Trophoblast cell (in vitro differentiated cells and primary cell): ENCODE data around the gene MSANTD1.

Experiments
- DNase-seq, 2 donors: peaks; one replicate each; pipeline ENCODE4 v3.0.0-alpha.2; 2016
- H2AFZ ChIP-seq: 2 replicates; pipeline ENCODE4 v1.6.1; 2013; ENCODE audit warnings: low read length, moderate library complexity, mild to moderate bottlenecking; ENCODE audit not compliant: insufficient read depth, poor library complexity
- H2AK5ac ChIP-seq: 2 replicates; pipeline ENCODE4 v1.6.1; 2013; ENCODE audit warnings: mild to moderate bottlenecking, low read length
- H2BK120ac ChIP-seq: 2 replicates; pipeline ENCODE4 v1.6.1; 2013; ENCODE audit warnings: low read length, mild to moderate bottlenecking, moderate library complexity; ENCODE audit not compliant: insufficient read depth, poor library complexity
- H2BK12ac ChIP-seq: 2 replicates; pipeline ENCODE4 v1.6.1; 2013; ENCODE audit warnings: mild to moderate bottlenecking, low read length, moderate library complexity
- H2BK5ac ChIP-seq: 2 replicates; pipeline ENCODE4 v1.6.1; 2013; ENCODE audit warnings: low read length, low read depth, moderate library complexity, mild to moderate bottlenecking; ENCODE audit not compliant: poor library complexity
- H3K14ac ChIP-seq: 2 replicates; pipeline ENCODE4 v1.6.1; 2013; ENCODE audit warnings: mild to moderate bottlenecking, low read length
- H3K18ac ChIP-seq: 2 replicates; pipeline ENCODE4 v1.6.1; 2013; ENCODE audit warnings: mild to moderate bottlenecking, low read length
- H3K23ac ChIP-seq: 2 replicates; pipeline ENCODE4 v1.6.1; 2013; ENCODE audit warnings: low read length
- H3K27ac ChIP-seq: 2 replicates; pipeline ENCODE4 v1.5.1; 2013; ENCODE audit warnings: low read depth, mild to moderate bottlenecking, inconsistent platforms, low read length, moderate library complexity
- H3K27me3 ChIP-seq: 2 replicates; pipeline ENCODE4 v1.6.1; 2013; ENCODE audit warnings: inconsistent platforms, mild to moderate bottlenecking, low read length, moderate library complexity; ENCODE audit not compliant: insufficient read depth
- H3K36me3 ChIP-seq, 2 experiments: 1 replicate in 1 of 2; 2 replicates in 1 of 2; pipeline ENCODE4 v1.6.1; 2013; ENCODE audit warnings: low read length in 2 of 2, mild to moderate bottlenecking in 2 of 2, moderate library complexity in 1 of 2; ENCODE audit not compliant: insufficient read depth in 2 of 2, control insufficient read depth in 1 of 2
- H3K4ac ChIP-seq: 2 replicates; pipeline ENCODE4 v1.6.1; 2013; ENCODE audit warnings: low read depth, mild to moderate bottlenecking, low read length, moderate library complexity
- H3K4me1 ChIP-seq, 2 experiments: 1 replicate in 1 of 2; 2 replicates in 1 of 2; pipeline ENCODE4 v1.6.1; 2013; ENCODE audit warnings: low read length in 2 of 2, mild to moderate bottlenecking in 2 of 2, moderate library complexity in 1 of 2; ENCODE audit not compliant: insufficient read depth in 2 of 2, control insufficient read depth in 1 of 2
- H3K4me2 ChIP-seq: 2 replicates; pipeline ENCODE4 v1.6.1; 2013; ENCODE audit warnings: inconsistent platforms, mild to moderate bottlenecking, low read length, moderate library complexity
- H3K4me3 ChIP-seq: 2 replicates; pipeline ENCODE4 v1.5.1; 2013; ENCODE audit warnings: mild to moderate bottlenecking, low read depth, low read length, inconsistent platforms
- H3K79me1 ChIP-seq: one replicate; pipeline ENCODE4 v1.6.1; 2013; ENCODE audit warnings: low read length
- H3K79me2 ChIP-seq: 2 replicates; pipeline ENCODE4 v1.6.1; 2013; ENCODE audit warnings: low read length, mild to moderate bottlenecking; ENCODE audit not compliant: control insufficient read depth, insufficient read depth, poor library complexity
- H3K9ac ChIP-seq: 2 replicates; pipeline ENCODE4 v1.6.1; 2013; ENCODE audit warnings: mild to moderate bottlenecking, low read length
- H3K9me3 ChIP-seq: 2 replicates; pipeline ENCODE4 v1.6.1; 2013; ENCODE audit warnings: low read depth, mild to moderate bottlenecking, control low read depth, inconsistent platforms, low read length; ENCODE audit not compliant: insufficient read depth
- H4K12ac ChIP-seq: 2 replicates; pipeline ENCODE4 v1.6.1; 2013; ENCODE audit warnings: low read depth, mild to moderate bottlenecking, low read length, moderate library complexity
- H4K8ac ChIP-seq: 2 replicates; pipeline ENCODE4 v1.6.1; 2013; ENCODE audit warnings: low read depth, mild to moderate bottlenecking, low read length, moderate library complexity
- H4K91ac ChIP-seq: one replicate; pipeline ENCODE4 v1.6.1; 2013; ENCODE audit warnings: low read depth, mild to moderate bottlenecking, low read length, moderate library complexity
- WGBS: extraction: QIAGEN DNeasy Blood & Tissue Kit; methylation state at CpG from one replicate; pipeline ENCODE4 v1.1.7; 2013; ENCODE audit warnings: missing lambda C conversion rate; ENCODE audit not compliant: insufficient read length, insufficient coverage; ENCODE audit errors: extremely low coverage; 5-methylcytosine and 5-hydroxymethylcytosine counted together

Gene MSANTD1

DNA sequence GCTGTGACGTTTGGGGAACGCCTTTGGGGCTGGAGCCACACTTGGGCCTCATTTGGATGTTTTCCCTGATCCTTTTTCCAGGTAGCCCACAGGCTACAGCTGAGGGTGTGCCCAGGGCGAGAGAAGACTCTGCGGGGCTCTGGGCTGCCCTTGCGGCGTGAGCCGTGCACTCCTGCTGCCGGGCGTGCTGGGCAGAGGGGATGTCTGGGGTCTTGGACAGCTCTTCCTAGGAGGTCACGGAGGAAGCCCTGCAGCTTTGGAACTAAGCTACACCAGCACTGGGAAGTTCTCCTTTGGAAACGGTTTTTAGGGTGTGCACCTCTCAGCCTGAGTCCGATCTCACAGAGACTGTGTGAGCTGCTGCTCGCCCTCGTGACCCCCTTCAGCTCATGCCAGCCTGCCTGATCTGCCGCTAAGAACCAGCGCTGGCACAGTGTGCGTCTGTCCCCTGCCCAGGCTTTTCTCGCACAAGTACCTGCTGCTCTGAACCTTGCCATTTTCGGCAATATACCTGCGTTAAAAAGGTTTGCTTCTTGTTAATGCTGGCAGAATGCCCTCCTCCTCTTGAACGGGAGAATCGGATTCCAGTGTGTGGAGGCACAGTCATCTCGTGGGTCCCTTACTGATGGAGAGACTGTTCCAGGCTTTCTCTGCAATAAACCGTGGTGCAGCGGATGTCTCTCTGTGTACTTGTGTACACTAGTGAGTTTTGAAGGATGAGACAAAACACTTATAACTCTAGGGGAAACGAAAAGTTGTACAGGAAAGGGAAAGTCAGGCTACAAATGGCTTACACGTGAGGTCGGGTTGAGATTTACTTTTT lies 14.3 kb downstream of the MSANTD1 start:
- Histone ChIP-seq H4K91ac (no peak overlapping the region), H3K14ac (no peak overlapping the region), H3K4me3 (no peak overlapping the region), H2AK5ac (no peak overlapping the region), H3K27ac (no peak overlapping the region), H3K4ac (no peak overlapping the region), H2BK5ac (no peak overlapping the region), H3K9me3 (no peaks in the 10 kb centered on the region), H3K4me1 (peaks cover 0 to 2% of the 10 kb centered on the region in 2 experiments), H3K18ac (no peak overlapping the region), H3K4me2 (no peak overlapping the region), H3K27me3 (no peaks in the 10 kb centered on the region), H3K36me3 (no peaks in the 10 kb centered on the region), H3K79me1 (no peaks in the 10 kb centered on the region), H2BK120ac (no peak overlapping the region), H2AFZ (no peak overlapping the region), H2BK12ac (no peak overlapping the region), H3K23ac (no peak overlapping the region), H4K8ac (no peak overlapping the region), H4K12ac (no peak overlapping the region), H3K79me2 (no peaks in the 10 kb centered on the region), H3K9ac (no peak overlapping the region)
- no peak for DNase-seq
- no CpG with 5 or more reads among the region's 28 CpGs for WGBS

DNA sequence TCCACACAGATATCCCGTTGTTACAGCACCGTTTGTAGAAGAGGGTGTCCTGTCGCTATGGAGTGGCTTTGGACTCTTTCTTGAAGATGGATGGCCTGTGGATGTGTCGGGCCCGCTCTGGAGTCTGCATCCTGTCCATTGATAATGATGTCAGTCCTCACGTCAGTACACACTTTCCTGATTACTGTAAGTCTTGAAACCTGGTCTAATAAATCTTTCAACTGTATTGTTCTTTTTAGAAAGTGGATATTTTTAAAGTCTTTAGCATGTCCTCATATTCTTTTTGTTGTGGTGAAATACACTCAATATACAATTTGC lies 14.9 kb downstream of the MSANTD1 start:
- Histone ChIP-seq H3K79me2 (no peaks in the 10 kb centered on the region), H2BK5ac (no peak overlapping the region), H3K36me3 (no peaks in the 10 kb centered on the region), H3K4me2 (no peak overlapping the region), H2BK120ac (no peak overlapping the region), H3K4me1 (peaks cover 0 to 6% of the 10 kb centered on the region in 2 experiments), H3K9me3 (no peaks in the 10 kb centered on the region), H3K9ac (no peak overlapping the region), H3K23ac (no peak overlapping the region), H4K91ac (no peak overlapping the region), H2BK12ac (no peak overlapping the region), H2AFZ (no peak overlapping the region), H3K27me3 (no peaks in the 10 kb centered on the region), H3K79me1 (no peaks in the 10 kb centered on the region), H3K4me3 (no peak overlapping the region), H3K18ac (no peak overlapping the region), H3K14ac (no peak overlapping the region), H3K27ac (no peak overlapping the region), H3K4ac (no peak overlapping the region), H4K8ac (no peak overlapping the region), H4K12ac (no peak overlapping the region), H2AK5ac (no peak overlapping the region)
- DNase-seq: no peak
- no CpG with 5 or more reads among the region's 6 CpGs for WGBS

DNA sequence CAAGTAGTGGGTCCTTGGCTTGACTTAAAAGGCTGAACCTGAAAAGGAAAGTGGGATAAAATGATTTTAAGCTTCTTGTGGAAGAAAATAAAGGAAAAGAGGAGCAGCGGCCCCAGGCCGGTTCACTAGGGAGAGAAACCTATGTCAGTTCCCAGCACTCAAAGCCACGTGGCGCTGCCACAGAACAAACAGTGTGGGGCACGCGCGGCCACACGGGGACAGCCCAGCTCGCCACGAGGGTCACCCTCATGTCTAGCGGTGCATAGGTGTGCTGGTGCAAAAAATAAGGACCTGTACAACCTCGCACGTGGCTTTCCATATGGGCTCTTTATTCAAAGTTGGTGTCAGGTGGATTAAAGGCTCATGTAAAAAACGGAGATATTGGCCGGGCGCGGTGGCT lies 17.1 kb downstream of the MSANTD1 start:
- Histone ChIP-seq H2AFZ (no peak overlapping the region), H4K91ac (no peak overlapping the region), H4K12ac (no peak overlapping the region), H3K14ac (no peak overlapping the region), H3K4me3 (no peak overlapping the region), H3K4me1 (peaks cover 0 to 6% of the 10 kb centered on the region in 2 experiments), H3K79me1 (no peaks in the 10 kb centered on the region), H3K4ac (no peak overlapping the region), H3K27ac (no peak overlapping the region), H3K36me3 (no peaks in the 10 kb centered on the region), H3K9me3 (no peaks in the 10 kb centered on the region), H2BK120ac (no peak overlapping the region), H3K4me2 (no peak overlapping the region), H3K79me2 (no peaks in the 10 kb centered on the region), H3K27me3 (no peaks in the 10 kb centered on the region), H3K9ac (no peak overlapping the region), H4K8ac (no peak overlapping the region), H2AK5ac (no peak overlapping the region), H2BK5ac (no peak overlapping the region), H2BK12ac (no peak overlapping the region), H3K23ac (no peak overlapping the region), H3K18ac (no peak overlapping the region)
- no CpG with 5 or more reads among the region's 17 CpGs for WGBS
- no peak for DNase-seq

DNA sequence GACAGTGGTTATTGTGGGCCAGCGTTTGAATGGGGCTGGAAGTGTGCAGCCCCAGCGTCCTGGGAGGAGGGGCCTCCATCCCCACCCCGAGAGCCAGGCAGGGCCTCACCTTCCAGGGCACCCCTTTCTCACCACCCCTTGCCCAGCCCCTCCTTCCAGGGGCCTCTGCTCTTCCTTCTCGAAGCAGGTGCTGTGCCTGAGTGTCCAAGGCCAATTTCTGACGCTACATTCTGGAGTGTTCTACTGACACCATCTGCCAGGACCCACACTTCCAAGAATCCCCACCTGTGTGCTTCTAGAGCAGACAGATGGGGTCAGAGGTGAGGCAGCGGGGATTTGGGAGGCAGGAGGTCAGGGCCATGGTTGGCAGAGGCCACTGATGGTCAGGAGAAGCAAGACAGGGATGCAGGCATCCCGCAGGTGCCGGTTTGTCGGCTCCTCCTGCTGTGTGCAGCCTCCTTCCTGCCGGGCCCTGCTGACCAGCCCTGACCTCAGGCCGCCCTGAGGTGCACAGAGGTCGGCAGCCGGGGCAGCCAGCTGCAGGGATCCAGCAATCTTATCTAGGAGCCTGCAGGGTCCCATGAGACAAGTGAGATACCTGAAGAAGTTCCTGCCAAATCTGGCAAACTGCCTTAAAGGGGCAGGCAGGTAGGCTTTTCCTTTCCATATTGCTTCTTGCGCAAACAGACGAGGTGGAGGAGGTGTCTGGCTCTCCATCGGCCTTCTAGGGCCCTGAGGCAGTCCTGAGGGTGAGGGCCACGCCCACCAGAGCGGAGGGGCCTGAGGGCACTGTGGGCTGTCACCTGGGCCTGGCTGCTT lies 18.8 kb downstream of the MSANTD1 start:
- no peak overlapping the region for H3K14ac ChIP-seq
- peaks cover 0 to 6% of the 10 kb centered on the region in 2 experiments for H3K4me1 ChIP-seq
- no peaks in the 10 kb centered on the region for H3K79me1 ChIP-seq
- no peak overlapping the region for H4K8ac ChIP-seq
- no peak overlapping the region for H3K9ac ChIP-seq
- H3K36me3 ChIP-seq: no peaks in the 10 kb centered on the region
- no peak overlapping the region for H3K4ac ChIP-seq
- H2BK5ac ChIP-seq: no peak overlapping the region
- no peak overlapping the region for H3K4me3 ChIP-seq
- no peak overlapping the region for H3K18ac ChIP-seq
- no peak overlapping the region for H2AK5ac ChIP-seq
- no peak overlapping the region for H2BK120ac ChIP-seq
- H3K23ac ChIP-seq: no peak overlapping the region
- H3K9me3 ChIP-seq: no peaks in the 10 kb centered on the region
- no peak overlapping the region for H4K12ac ChIP-seq
- no peaks in the 10 kb centered on the region for H3K79me2 ChIP-seq
- DNase-seq: peak; percentile 76 to 88
- H3K27ac ChIP-seq: no peak overlapping the region
- H4K91ac ChIP-seq: no peak overlapping the region
- WGBS: no CpG with 5 or more reads among the region's 18 CpGs
- H2AFZ ChIP-seq: no peak overlapping the region
- no peak overlapping the region for H3K4me2 ChIP-seq
- no peak overlapping the region for H2BK12ac ChIP-seq
- H3K27me3 ChIP-seq: no peaks in the 10 kb centered on the region
